GM18858 (cell line): Measurements from ENCODE around the gene EZH2.

Experiments
- ATAC-seq: cut with Tn5 transposase; IDR thresholded peaks from one replicate; pipeline ENCODE4 v1.9.1; 2021; ENCODE audit not compliant: unreplicated experiment

EZH2 gene

DNA sequence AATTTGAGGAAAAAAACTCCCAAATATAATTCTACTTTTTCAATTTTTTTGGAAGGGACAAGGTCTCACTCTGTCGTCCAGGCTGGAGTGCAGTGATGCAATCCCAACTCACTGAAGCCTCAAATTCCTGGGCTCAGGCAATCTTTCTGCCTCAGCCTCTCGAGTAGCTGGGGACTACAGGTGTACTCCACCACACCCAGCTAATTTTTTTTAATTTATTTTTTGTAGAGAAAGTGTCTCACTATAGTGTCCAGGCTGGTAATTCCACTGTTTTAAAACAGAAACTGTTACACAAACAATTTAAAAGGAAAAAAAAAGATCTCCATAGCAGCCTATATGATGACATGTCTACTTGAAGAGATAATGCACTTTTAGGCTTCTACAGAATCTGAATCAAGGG, 25.6 kb downstream of the EZH2 start:
- no peak for ATAC-seq

DNA sequence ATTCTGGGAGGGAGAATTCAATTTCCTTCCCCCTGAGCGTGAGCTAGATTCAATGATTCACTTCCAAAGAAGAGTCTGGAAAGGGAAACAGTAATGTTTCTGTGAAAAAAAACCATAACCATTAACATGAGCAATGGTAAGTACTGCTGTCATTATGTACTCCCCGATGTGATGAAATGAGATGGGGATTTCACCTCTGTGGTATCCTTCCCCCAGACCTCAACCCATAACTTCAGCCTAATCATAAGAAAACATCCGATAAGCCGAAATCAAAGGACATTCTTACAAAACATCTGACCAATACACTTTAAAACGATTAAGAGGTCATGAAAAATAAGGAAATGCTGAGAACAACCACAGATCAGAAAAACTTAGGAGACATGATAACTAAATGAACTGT, 27.2 kb downstream of the EZH2 start:
- no peak for ATAC-seq

DNA sequence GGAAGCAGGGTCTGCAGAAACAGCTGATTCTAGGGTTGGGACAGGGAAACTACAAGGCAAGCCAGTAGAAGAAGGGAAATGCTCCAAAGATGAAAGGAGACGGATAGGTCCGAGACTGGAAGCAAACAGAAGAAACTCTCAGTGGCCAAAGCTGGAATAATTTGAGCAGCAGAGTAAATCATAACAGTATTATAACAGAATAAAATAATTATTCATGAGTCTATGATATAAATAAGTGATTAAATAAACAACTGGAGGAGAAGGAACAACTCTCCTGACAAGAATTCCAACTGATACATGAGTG, 27.6 kb downstream of the EZH2 start:
- no peak for ATAC-seq

DNA sequence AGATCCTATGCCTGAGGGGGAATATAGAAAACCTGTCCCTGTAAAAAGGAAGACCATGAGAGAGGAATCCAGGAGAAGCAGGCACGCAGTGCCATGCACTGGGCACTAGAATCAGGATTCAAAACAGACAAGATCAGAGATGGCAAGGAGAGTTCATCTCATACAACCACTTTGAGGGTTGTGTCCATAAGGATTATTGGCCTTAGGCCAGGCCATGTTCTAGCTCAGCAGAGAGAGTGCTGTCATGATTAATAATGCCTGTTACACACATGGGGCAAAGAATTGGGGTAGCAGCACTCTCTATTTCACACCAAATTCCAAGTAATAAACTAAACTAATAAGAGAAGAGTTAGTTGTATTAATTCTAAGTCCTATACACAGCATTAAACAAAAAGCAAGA, 29.1 kb downstream of the EZH2 start:
- ATAC-seq, result no peak

- ATAC-seq, result no peak
Observed at GRCh38 chr7:148852272-148852671, 31.8 kb downstream of the EZH2 start.

DNA sequence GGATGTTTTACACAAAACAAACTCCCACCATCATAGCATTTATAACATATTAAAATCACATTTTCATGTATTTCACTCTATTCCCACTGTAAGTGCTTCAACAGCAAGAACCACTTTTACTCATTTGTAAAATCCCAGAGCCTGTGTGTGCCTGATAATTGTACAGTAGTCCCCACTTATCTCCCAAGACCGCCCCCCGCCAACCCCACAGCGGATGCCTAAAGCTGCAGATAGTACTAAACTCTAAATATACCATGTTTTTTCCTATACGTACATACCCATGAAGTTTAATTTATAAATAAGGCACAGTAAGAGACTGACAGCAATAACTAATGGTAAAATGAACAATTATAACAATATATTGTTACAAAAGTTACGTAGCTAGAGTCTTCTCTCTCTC, 33.5 kb downstream of the EZH2 start:
- ATAC-seq, result no peak

- no peak for ATAC-seq
Observed at GRCh38 chr7:148849393-148850098, 34.5 kb downstream of the EZH2 start.

DNA sequence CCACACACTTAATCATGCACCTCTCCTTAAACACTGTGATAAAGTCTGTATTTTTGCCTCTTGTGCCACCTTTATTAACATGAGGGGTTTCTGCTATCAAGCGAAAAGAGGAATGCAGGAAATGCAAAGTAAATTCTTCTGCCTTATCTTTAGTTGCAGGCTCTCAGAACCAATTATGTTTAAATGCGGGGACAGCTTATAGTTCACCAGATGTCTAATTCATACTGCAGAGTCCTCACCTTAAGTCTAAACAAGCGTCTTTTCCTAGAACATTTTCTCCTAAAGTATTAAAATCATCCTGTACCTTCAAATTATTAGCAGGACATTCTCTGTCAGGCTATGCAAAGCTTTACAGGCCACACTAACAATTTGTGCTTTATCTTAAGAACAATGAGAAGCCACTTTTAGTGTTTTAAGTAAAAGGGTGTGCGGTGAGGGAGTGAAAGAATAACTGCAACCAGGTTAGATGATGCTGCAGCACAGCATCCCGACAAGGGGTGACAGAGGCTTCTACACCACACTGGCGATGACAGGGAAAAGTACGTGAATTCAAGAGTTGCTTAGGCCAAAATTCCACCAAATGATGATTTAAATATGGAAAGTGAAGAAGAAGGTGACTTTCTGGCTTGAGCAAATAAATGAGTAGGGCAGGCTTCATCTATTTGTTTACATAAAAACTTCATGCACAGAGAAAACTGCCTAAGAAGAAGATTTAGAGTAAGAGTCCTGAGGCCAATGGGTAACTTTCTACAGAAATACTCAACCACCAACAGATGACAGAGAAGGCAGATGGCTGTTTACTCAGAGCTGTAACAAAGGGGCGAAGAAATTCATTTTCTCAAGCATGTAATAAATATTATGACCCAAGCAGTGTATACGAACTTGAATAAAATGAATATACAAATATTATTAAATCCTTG, 36.0 kb downstream of the EZH2 start:
- no peak for ATAC-seq

DNA sequence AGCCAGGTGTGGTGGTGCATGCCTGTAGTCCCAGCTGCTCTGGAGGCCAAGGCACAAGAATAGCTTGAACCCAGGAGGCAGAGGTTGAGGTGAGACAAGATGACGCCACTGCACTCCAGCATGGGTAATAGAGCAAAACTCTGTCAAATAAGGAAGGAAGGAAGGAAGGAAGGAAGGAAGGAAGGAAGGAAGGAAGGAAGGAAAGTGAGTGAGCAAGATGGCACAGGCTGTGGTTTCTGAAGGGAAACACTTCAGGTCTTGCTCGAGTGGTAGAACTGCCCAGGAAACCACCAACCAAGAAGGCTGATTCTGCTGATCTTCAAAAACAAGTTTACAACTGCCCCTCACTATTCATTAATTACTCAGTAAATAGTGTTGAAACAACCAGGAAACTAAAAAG, 45.2 kb downstream of the EZH2 start:
- ATAC-seq, result no peak

DNA sequence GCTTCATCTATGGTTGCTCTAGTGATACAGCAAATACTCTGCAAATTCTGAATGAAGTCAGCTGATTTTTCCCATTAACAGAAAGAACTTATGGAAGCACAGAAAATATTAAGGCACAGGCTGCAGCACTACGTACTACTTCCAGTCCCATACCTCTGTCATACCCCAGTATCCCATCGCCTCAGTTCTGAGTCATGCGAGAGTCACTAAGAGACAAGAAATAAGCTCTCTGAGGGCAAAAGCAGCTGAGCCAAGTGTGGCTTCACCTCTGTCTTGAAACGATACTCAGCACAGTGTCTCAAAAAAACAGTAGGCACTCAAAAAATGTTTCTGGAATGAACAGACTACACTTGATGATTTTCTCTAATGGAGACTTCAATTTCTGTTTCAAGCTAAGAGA, 48.2 kb downstream of the EZH2 start:
- ATAC-seq, result no peak

DNA sequence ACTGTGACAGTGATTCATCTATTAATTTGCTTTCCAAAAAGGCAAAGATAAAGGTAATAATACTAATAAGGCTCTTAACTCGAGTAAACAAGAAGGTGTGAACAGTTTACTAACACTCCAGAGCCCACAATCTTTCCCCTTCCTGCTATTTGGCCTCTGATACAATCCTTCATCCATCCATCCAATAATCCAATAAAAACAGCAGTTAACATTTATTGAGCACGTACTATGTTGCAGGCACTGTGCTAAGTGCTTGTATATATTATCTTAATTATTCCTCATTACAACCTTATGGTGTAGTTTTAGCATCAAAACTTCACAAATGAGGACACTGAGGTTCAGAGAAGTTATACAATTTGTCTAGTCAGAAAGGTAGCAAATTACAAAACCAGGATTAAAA, 49.5 kb downstream of the EZH2 start:
- ATAC-seq, result no peak

GRCh38 chr7:148831782-148832181, 52.3 kb downstream of the EZH2 start:
- no peak for ATAC-seq

GRCh38 chr7:148830897-148831692, 53.0 kb downstream of the EZH2 start:
- no peak for ATAC-seq

- ATAC-seq, result no peak
Observed at GRCh38 chr7:148828965-148829364, 55.1 kb downstream of the EZH2 start.

GRCh38 chr7:148825338-148825737, 58.8 kb downstream of the EZH2 start:
- no peak for ATAC-seq

- no peak for ATAC-seq
Observed at GRCh38 chr7:148824864-148825263, 59.2 kb downstream of the EZH2 start.

GRCh38 chr7:148821422-148821821, 62.7 kb downstream of the EZH2 start:
- ATAC-seq, result no peak

DNA sequence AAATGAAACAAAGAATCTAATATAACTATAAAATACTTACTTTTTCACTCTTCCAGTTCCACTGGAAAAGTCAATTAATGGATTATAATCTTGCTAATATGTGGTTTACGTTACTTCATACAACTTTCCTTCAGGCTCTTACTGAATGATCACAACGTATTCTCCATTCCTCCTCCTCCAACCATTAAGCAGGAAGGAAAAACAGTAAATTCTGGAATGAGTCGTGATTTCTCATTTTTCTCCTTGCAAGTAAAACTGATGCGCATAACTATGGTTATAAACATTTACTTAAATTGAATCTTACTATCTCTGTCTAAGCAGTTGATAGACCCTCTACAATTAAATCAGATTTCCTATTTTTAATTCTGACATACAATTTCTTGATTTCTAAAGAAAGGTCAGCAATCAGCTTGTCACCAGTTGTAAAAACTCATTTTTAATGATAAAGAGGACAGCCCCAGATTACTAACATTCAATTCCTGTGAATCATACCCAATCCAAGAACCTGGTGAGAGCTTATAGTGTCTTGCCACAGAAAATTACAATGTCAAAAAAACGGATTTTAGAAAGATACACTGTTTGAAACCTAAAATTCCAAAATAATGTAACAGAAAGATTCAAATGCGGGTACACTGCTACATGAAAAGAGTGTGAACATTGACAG, 64.3 kb downstream of the EZH2 start:
- no peak for ATAC-seq

DNA sequence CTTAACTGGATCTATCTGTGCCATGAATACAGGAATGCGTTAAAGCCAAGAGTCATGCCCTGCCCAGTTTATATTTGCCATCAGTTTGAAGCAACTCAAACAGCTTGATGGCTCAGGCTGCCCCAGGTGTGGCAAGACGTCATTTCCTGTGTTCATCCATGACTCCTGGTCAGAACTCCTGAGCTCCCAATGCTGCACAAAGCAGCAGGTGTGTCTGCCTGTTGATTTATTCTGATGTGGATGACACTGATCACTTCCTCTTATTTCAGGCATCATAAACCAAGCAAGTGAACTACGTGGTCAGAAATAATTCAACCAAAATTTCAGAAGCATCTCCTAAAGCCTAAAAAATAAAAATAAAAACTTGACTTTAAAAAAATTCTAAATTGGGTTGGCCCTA, 68.5 kb downstream of the EZH2 start:
- ATAC-seq, result no peak

- no peak for ATAC-seq
Observed at GRCh38 chr7:148814922-148815559, 69.0 kb downstream of the EZH2 start.

DNA sequence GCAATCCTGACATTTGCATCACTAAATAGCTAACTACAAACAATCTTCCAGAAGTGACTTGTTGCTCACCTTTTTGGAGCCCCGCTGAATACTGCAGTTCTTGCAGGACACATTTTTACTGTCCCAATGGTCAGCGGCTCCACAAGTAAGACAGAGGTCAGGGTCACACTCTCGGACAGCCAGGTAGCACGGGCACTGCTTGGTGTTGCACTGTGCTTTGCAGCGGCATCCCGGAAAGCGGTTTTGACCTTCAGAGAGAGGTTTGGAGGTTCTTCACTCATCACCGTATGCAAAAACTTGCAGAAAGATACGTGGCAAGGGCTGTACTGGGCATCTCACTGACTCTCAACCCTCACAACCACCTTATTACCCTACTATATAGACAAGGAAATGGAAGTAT, 70.2 kb downstream of the EZH2 start:
- no peak for ATAC-seq
